Endothelial cell of umbilical vein (primary cell): ENCODE results near the gene RXYLT1. TPM values are rescaled to one million over a fixed set of nuclear protein-coding genes. Genes with fewer than 3 reads are reported as not detected.

ENCODE experiments used
- BruUV-seq: library from RNA; stranded (reverse); fragments of 400-500 nt; replicated peaks from 2 replicates; lab custom pipeline; 2021; lab: Mats Ljungman, UMichigan
- CTCF ChIA-PET: fragments of 300-600, 350-600 bp; sonication (Branson Sonifier 250); formaldehyde crosslinking; loops from one replicate; lab custom pipeline; 2021; ENCODE audit warnings: antibody characterized with exemption, inconsistent platforms; lab: Charles Lee
- POLR2A ChIA-PET: fragments of 300-600, 350-600 bp; sonication (Branson Sonifier 250); formaldehyde crosslinking; loops from one replicate; lab custom pipeline; 2021; ENCODE audit warnings: antibody characterized with exemption, inconsistent platforms; lab: Charles Lee
- DNase-seq: peaks from one replicate; pipeline ENCODE4 v3.0.0-alpha.2; 2011; ENCODE audit warnings: low read depth, low spot score
- FAIRE-seq: peaks from 2 replicates; lab custom pipeline; 2011; peaks lifted over from hg19 to GRCh38; lab: Jason Lieb, UNC
- H2AFZ ChIP-seq: 2 replicates; pipeline ENCODE4 v1.6.0; 2012; ENCODE audit warnings: low read depth, low read length, control low read depth, inconsistent platforms
- H3K27ac ChIP-seq: 2 replicates; pipeline ENCODE4 v1.5.1; 2011; ENCODE audit warnings: low read depth, mild to moderate bottlenecking, control low read depth, low read length, moderate library complexity; ENCODE audit not compliant: insufficient read depth
- H3K27me3 ChIP-seq, 2 experiments: 2 replicates each; pipeline versions ENCODE4 v1.6.0 to v1.6.1; 2011; ENCODE audit warnings: low read length in 2 of 2, mixed read lengths in 1 of 2; ENCODE audit not compliant: control insufficient read depth in 2 of 2, insufficient read depth in 2 of 2
- H3K36me3 ChIP-seq, 2 experiments: 2 replicates in 1 of 2; 3 replicates in 1 of 2; pipeline ENCODE4 v1.5.1; 2011; ENCODE audit warnings: low read length in 2 of 2, mild to moderate bottlenecking in 1 of 2, moderate library complexity in 1 of 2; ENCODE audit not compliant: control insufficient read depth in 2 of 2, insufficient read depth in 2 of 2; ENCODE audit errors: extremely low read depth in 1 of 2
- H3K4me1 ChIP-seq: 3 replicates; pipeline ENCODE4 v1.5.1; 2011; ENCODE audit warnings: mild to moderate bottlenecking, low read length; ENCODE audit not compliant: control insufficient read depth, insufficient read depth; ENCODE audit errors: extremely low read depth
- H3K4me2 ChIP-seq: 2 replicates; pipeline ENCODE4 v1.6.1; 2011; ENCODE audit warnings: low read length, control low read depth, mixed read lengths; ENCODE audit not compliant: insufficient read depth
- H3K4me3 ChIP-seq, 3 experiments: fragments of 200-600 bp in 1 of 3; sonication (generic), shearing (Covaris generic) in 1 of 3; replicated peaks in 1 of 3; 2 replicates each; pipeline ENCODE4 v1.5.1; 2011 to 2016; ENCODE audit warnings: control low read depth in 3 of 3, low read length in 3 of 3, mild to moderate bottlenecking in 2 of 3, inconsistent platforms in 1 of 3, low read depth in 1 of 3, moderate library complexity in 1 of 3; ENCODE audit not compliant: insufficient read depth in 1 of 3
- H3K79me2 ChIP-seq: 2 replicates; pipeline ENCODE4 v1.6.0; 2012; ENCODE audit warnings: low read length, inconsistent platforms; ENCODE audit not compliant: control insufficient read depth, insufficient read depth
- H3K9ac ChIP-seq: replicated peaks from 2 replicates; pipeline ENCODE3; 2011; ENCODE audit warnings: low read length, control low read depth; ENCODE audit not compliant: insufficient read depth; ENCODE audit errors: extremely low read depth
- H3K9me1 ChIP-seq: replicated peaks from 3 replicates; pipeline ENCODE4 v1.6.0; 2011; ENCODE audit warnings: mild to moderate bottlenecking, low read length; ENCODE audit not compliant: control insufficient read depth, insufficient read depth; ENCODE audit errors: extremely low read depth
- H3K9me3 ChIP-seq: replicated peaks from 2 replicates; pipeline ENCODE4 v1.5.1; 2012; ENCODE audit warnings: low read length, inconsistent platforms; ENCODE audit not compliant: control insufficient read depth, insufficient read depth
- H4K20me1 ChIP-seq: replicated peaks from 2 replicates; pipeline ENCODE3; 2011; ENCODE audit warnings: mild to moderate bottlenecking, low read length; ENCODE audit not compliant: control insufficient read depth, insufficient read depth; ENCODE audit errors: extremely low read depth
- EZH2 ChIP-seq: IDR thresholded peaks from 2 replicates; pipeline ENCODE4 v1.6.1; 2012; ENCODE audit warnings: borderline replicate concordance, low read depth, mild to moderate bottlenecking, moderate library complexity, low read length, inconsistent platforms; ENCODE audit not compliant: severe bottlenecking
- FOS ChIP-seq: IDR thresholded peaks from 2 replicates; pipeline ENCODE4 v1.6.1; 2011; ENCODE audit warnings: mild to moderate bottlenecking, low read length, moderate library complexity, borderline replicate concordance; ENCODE audit not compliant: insufficient read depth
- GATA2 ChIP-seq: IDR thresholded peaks from 2 replicates; pipeline ENCODE4 v1.7.0; 2011; ENCODE audit warnings: low read depth, mild to moderate bottlenecking, moderate library complexity, mixed read lengths, low read length; ENCODE audit not compliant: insufficient read length, insufficient read depth
- JUN ChIP-seq: IDR thresholded peaks from 2 replicates; pipeline ENCODE4 v1.6.1; 2011; ENCODE audit warnings: borderline replicate concordance, low read depth; ENCODE audit not compliant: insufficient read length, insufficient read depth
- MYC ChIP-seq: IDR thresholded peaks from one replicate; pipeline ENCODE4 v1.6.1; 2011; ENCODE audit warnings: mild to moderate bottlenecking, low read depth, low read length
- POLR2A ChIP-seq: IDR thresholded peaks from 2 replicates; pipeline ENCODE4 v1.6.1; 2012; ENCODE audit warnings: low read depth, mild to moderate bottlenecking, control low read depth, low read length
- POLR2AphosphoS5 ChIP-seq: IDR thresholded peaks from 2 replicates; pipeline ENCODE4 v1.6.1; 2012; ENCODE audit warnings: low read depth, mild to moderate bottlenecking, control low read depth, low read length, moderate library complexity; ENCODE audit not compliant: insufficient read depth
- dilution Hi-C: fragments of 300-500 bp; cut with MboI; formaldehyde crosslinking; loops from one replicate; pipeline ENCODE4 v1.15.0; 2019; ENCODE audit warnings: low sequenced_read_pairs; ENCODE audit not compliant: extremely low pct_ligation_motif_present
- intact Hi-C: fragments of 100-400 bp; cut with micrococcal nuclease; formaldehyde crosslinking; loops from one replicate; pipeline ENCODE4 v1.10.0; 2022
- polyA plus RNA-seq, 4 experiments: library from polyadenylated mRNA; depleted of rRNA in 3 of 4; stranded (reverse) in 3 of 4; unstranded in 1 of 4; fragments of >200 nt; gene quantifications; 2 replicates each; pipeline versions ENCODE4 v1.2.1 to v1.2.3, GENCODE V29; 2011 to 2012; ENCODE audit warnings: missing spikeins in 1 of 4
- total RNA-seq: library from RNA; stranded (reverse); gene quantifications from 2 replicates; pipeline ENCODE4 v1.2.3, GENCODE V29; 2021
- TF ChIP-seq, protein P1 (sequence below), 2 donors: IDR thresholded peaks; 1 replicate in 1 of 2; 2 replicates in 1 of 2; pipeline ENCODE4 v1.5.1; 2011; ENCODE audit warnings: low read length in 2 of 2, mild to moderate bottlenecking in 2 of 2, moderate library complexity in 2 of 2, control low read depth in 1 of 2, inconsistent platforms in 1 of 2, low read depth in 1 of 2; ENCODE audit not compliant: insufficient read depth in 1 of 2; ENCODE audit errors: extremely low read depth in 1 of 2
- TF ChIP-seq, protein P2 (sequence below): IDR thresholded peaks from 2 replicates; pipeline ENCODE4 v1.6.1; 2011; ENCODE audit not compliant: insufficient read depth, insufficient read length

RXYLT1 gene
- total and polyA plus RNA-seq, 2 donors (not counting 3 experiments of a cell fraction or from before 2014, with no cell fraction given), result 8.1 to 13.1 TPM

DNA sequence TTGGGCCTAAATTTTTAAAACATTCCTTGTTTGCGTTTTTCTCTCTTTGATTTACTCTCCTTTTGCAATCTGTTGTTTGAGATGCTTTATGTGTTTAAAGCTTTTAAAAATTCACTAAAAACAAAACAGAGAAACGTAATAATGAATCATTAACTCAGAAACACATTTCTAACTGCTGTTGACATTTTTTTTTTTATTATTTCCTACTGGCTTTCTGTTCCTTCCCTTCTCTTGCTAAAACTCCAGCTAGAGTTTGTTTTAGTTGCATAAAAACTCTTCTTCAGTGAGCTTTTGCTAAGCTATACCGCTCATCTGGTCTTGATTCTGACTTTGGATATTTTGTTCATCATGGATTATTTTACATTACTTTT lies 35.8 kb downstream of the RXYLT1 start:
- Histone ChIP-seq H3K9me1 (no peaks in the 10 kb centered on the region), H3K4me3 (no peak overlapping the region), H3K27me3 (no peaks in the 10 kb centered on the region), H3K27ac (no peak overlapping the region), H3K4me2 (no peak overlapping the region), H2AFZ (no peak overlapping the region), H3K79me2 (no peaks in the 10 kb centered on the region), H4K20me1 (no peaks in the 10 kb centered on the region), H3K4me1 (no peaks in the 10 kb centered on the region), H3K9ac (no peak overlapping the region), H3K36me3 (no peaks in the 10 kb centered on the region), H3K9me3 (no peaks in the 10 kb centered on the region)
- intact Hi-C loops, result no loop called here
- ChIA-PET CTCF (interaction anchor here (1.0 kb wide), 1 partner anchor 24 kb away, joined by 3 read pairs; no protein-coding TSS in a partner anchor), POLR2A (no interaction called here)
- TF ChIP-seq GATA2 (no peak), EZH2 (no peak), JUN (no peak), FOS (no peak), MYC (no peak), POLR2A (no peak), POLR2AphosphoS5 (no peak)
- TF ChIP-seq, protein P1, sequence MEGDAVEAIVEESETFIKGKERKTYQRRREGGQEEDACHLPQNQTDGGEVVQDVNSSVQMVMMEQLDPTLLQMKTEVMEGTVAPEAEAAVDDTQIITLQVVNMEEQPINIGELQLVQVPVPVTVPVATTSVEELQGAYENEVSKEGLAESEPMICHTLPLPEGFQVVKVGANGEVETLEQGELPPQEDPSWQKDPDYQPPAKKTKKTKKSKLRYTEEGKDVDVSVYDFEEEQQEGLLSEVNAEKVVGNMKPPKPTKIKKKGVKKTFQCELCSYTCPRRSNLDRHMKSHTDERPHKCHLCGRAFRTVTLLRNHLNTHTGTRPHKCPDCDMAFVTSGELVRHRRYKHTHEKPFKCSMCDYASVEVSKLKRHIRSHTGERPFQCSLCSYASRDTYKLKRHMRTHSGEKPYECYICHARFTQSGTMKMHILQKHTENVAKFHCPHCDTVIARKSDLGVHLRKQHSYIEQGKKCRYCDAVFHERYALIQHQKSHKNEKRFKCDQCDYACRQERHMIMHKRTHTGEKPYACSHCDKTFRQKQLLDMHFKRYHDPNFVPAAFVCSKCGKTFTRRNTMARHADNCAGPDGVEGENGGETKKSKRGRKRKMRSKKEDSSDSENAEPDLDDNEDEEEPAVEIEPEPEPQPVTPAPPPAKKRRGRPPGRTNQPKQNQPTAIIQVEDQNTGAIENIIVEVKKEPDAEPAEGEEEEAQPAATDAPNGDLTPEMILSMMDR (IDR thresholded peaks at IDR 0.05; ENCODE audit: extremely low read depth in 1 of 2, insufficient read depth in 1 of 2, low read depth in 1 of 2, low read length in 2 of 2), result no peak
- TF ChIP-seq, protein P2, sequence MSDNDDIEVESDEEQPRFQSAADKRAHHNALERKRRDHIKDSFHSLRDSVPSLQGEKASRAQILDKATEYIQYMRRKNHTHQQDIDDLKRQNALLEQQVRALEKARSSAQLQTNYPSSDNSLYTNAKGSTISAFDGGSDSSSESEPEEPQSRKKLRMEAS, result no peak
- FAIRE-seq, result no peak
- no peak for DNase-seq
- dilution Hi-C loops, result no loop called here
- no TSS peak for BruUV-seq
